Measurements from ENCODE around the gene TECR. TPM values are rescaled to one million over a fixed set of nuclear protein-coding genes. Genes with fewer than 3 reads are reported as not detected.
"Not testable (repeated sequence)": the region's sequence is repeated elsewhere in the genome, so short reads cannot be mapped to it uniquely, and the experiment has no call there.

Gene TECR
- total RNA-seq, 2 experiments from 2014 or later = 217 to 232 TPM

GRCh38 chr19:14502334-14503092 lies 26.9 kb upstream of the TECR start:
- POLR2A ChIA-PET = interaction anchor here (0.8 to 5.6 kb wide), 2 partner anchors 16 to 27 kb away, joined by 3 to 44 read pairs; partner anchors contain the start of genes DNAJB1 and TECR
- no peak for ATAC-seq (ENCODE audit: poor library complexity)
- no peak for DNase-seq
- no peak overlapping the region for H3K27ac Mint-ChIP-seq
- no peak overlapping the region for H3K4me3 Mint-ChIP-seq
- Histone ChIP-seq H3K4me1 (ENCODE audit: insufficient read depth, low read length) (peaks cover 35% of the 10 kb centered on the region), H3K27me3 (ENCODE audit: control insufficient read depth in 1 of 2, insufficient read depth in 2 of 2, low read length in 2 of 2) (no peaks in the 10 kb centered on the region), H3K4me3 (ENCODE audit: low read length) (no peak overlapping the region), H3K36me3 (ENCODE audit: insufficient read depth, low read length) (no peaks in the 10 kb centered on the region), H3K27ac (ENCODE audit: low read depth in 1 of 2, low read length in 2 of 2) (no peak overlapping the region), H3K9me3 (ENCODE audit: control insufficient read depth in 1 of 2, insufficient read depth in 1 of 2, low read length in 2 of 2) (no peaks in the 10 kb centered on the region)
- TF ChIP-seq CTCF (IDR thresholded peaks at IDR 0.05) = no peak
- no peaks in the 10 kb centered on the region for H3K27me3 Mint-ChIP-seq
- H3K4me1 Mint-ChIP-seq (ENCODE audit: low read depth) = peaks cover 46% of the 10 kb centered on the region
- H3K9me3 Mint-ChIP-seq = no peaks in the 10 kb centered on the region
- CTCF ChIA-PET = interaction anchor here (0.6 to 1.4 kb wide), 3 partner anchors 21 to 54 kb away, joined by 3 to 4 read pairs (median 3); no protein-coding TSS in a partner anchor
- intact Hi-C loops (cut with DNase I, micrococcal nuclease) = no loop called here
- no peaks in the 10 kb centered on the region for H3K36me3 Mint-ChIP-seq (ENCODE audit: low read depth)

- Mint-ChIP-seq H3K27me3 (no peaks in the 10 kb centered on the region), H3K4me3 (no peak overlapping the region), H3K36me3 (ENCODE audit: low read depth) (no peaks in the 10 kb centered on the region), H3K9me3 (no peaks in the 10 kb centered on the region), H3K4me1 (ENCODE audit: low read depth) (peaks cover 53% of the 10 kb centered on the region), H3K27ac (no peak overlapping the region)
- no peaks in the 10 kb centered on the region for H3K27me3 ChIP-seq (ENCODE audit: control insufficient read depth in 1 of 2, insufficient read depth in 2 of 2, low read length in 2 of 2)
- peaks cover 42% of the 10 kb centered on the region for H3K4me1 ChIP-seq (ENCODE audit: insufficient read depth, low read length)
- no peak overlapping the region for H3K4me3 ChIP-seq (ENCODE audit: low read length)
- intact Hi-C loops (cut with DNase I, micrococcal nuclease) = no loop called here
- ChIA-PET POLR2A (interaction anchor here (0.7 to 10.0 kb wide), 6 partner anchors 7 to 68 kb away, joined by 3 to 430 read pairs (median 42); partner anchors contain the start of genes DNAJB1, GIPC1, NDUFB7 and TECR), CTCF (interaction anchor here (1.0 to 1.7 kb wide), 2 partner anchors 33 to 53 kb away, joined by 4 read pairs; no protein-coding TSS in a partner anchor)
- H3K9me3 ChIP-seq (ENCODE audit: control insufficient read depth in 1 of 2, insufficient read depth in 1 of 2, low read length in 2 of 2) = no peaks in the 10 kb centered on the region
- ATAC-seq (ENCODE audit: poor library complexity) = no peak
- DNase-seq = no peak
- H3K27ac ChIP-seq (ENCODE audit: low read depth in 1 of 2, low read length in 2 of 2) = no peak overlapping the region
- no peak for TF ChIP-seq CTCF (IDR thresholded peaks at IDR 0.05)
- no peaks in the 10 kb centered on the region for H3K36me3 ChIP-seq (ENCODE audit: insufficient read depth, low read length)
Observed at GRCh38 chr19:14503285-14503684, 26.1 kb upstream of the TECR start.

GRCh38 chr19:14504575-14504974 lies 24.8 kb upstream of the TECR start:
- intact Hi-C loops (cut with DNase I, micrococcal nuclease); H3K27ac ChIP-seq (ENCODE audit: low read depth in 1 of 2, low read length in 2 of 2); H3K9me3 Mint-ChIP-seq; H3K36me3 Mint-ChIP-seq (ENCODE audit: low read depth); H3K9me3 ChIP-seq (ENCODE audit: control insufficient read depth in 1 of 2, insufficient read depth in 1 of 2, low read length in 2 of 2); H3K36me3 ChIP-seq (ENCODE audit: insufficient read depth, low read length); H3K4me3 ChIP-seq (ENCODE audit: low read length); H3K27me3 Mint-ChIP-seq; ATAC-seq (ENCODE audit: poor library complexity); H3K4me3 Mint-ChIP-seq; DNase-seq; H3K27me3 ChIP-seq (ENCODE audit: control insufficient read depth in 1 of 2, insufficient read depth in 2 of 2, low read length in 2 of 2): not testable (repeated sequence)
- ChIA-PET POLR2A (interaction anchor here (1.1 to 10.0 kb wide), 6 partner anchors 8 to 52 kb away, joined by 3 to 430 read pairs (median 42); partner anchors contain the start of genes DNAJB1, GIPC1 and TECR), CTCF (interaction anchor here (0.9 to 3.9 kb wide), 7 partner anchors 9 to 368 kb away, joined by 3 to 29 read pairs (median 4); partner anchors contain the start of genes ASF1B, DNAJB1 and GIPC1)
- H3K4me1 Mint-ChIP-seq (ENCODE audit: low read depth) = peaks cover 62% of the 10 kb centered on the region
- peak overlapping the region; percentile 96 for H3K27ac Mint-ChIP-seq
- peaks cover 53% of the 10 kb centered on the region for H3K4me1 ChIP-seq (ENCODE audit: insufficient read depth, low read length)

Measured in CD4-positive, alpha-beta T cell (primary cell).